CD4-positive, alpha-beta T cell treated with Interleukin-12 subunit alpha and Interleukin-12 subunit beta, for 1 hour (primary cell): ENCODE data around the gene SHLD2.
"Not testable (repeated sequence)": the region's sequence is repeated elsewhere in the genome, so short reads cannot be mapped to it uniquely, and the experiment has no call there.

Experiments used
- DNase-seq: peaks from one replicate; pipeline ENCODE4 v3.0.0-alpha.2; 2020

Gene SHLD2

DNA sequence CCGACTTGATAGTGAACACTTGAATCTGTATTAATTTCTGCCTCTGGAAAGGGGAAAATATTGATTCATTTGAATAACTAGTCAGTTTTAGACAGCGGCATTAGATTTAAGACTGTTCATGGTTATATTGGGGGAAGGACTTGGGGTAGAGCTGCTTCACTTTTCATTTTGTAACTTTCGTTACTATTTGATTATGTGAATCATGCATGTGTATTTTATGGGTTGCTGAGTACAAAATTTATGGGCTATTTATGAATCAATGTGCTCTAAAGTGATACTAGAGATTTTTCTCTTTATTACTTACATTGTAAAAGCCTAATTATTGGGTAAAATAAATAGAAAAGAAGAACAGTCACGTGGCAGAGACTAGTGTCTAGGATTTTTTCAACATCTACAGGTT is 5.3 kb upstream of the SHLD2 start:
- no peak for DNase-seq

DNA sequence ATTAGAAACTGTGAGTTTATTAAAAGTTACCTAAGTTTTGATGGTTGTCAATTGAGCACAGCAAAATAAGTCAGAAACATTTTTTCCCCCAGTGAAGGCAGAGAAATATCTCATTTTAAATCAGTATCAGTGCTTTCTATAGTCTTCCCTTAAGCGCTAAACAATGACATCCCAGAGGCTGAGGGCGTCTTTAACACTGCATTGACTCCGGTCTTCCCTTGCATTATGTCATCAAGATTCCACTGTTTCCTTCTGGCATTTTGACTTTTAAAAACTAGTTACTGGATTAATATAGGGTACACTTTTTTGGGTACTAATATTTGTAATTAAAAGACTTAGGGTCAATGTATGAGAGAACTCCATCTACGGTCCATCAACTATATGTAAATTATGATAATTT is 4.2 kb upstream of the SHLD2 start:
- DNase-seq = no peak

DNA sequence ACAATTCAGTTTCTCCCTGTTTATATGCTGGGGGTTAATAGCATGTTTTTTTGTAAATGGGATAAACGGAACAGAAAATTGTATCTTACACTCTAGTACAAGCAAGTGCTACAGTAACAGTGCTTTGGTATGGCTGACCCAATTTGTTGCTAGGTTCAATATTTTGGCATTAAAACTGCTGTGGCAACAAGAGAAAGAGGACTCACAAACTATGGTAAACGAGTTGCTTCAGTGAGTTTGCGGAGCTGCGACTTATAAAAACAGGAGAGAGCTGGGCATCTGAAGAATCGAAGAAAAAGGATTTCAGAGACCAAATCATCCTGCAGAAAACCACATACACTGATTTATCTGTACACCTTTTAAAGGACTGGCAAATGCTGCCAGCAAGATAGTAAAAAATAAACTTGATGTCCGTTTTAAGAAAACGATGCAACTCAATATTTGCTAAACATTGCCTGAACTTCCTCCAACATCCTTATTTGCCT is 2.6 kb upstream of the SHLD2 start:
- peak; percentile 40 for DNase-seq

DNA sequence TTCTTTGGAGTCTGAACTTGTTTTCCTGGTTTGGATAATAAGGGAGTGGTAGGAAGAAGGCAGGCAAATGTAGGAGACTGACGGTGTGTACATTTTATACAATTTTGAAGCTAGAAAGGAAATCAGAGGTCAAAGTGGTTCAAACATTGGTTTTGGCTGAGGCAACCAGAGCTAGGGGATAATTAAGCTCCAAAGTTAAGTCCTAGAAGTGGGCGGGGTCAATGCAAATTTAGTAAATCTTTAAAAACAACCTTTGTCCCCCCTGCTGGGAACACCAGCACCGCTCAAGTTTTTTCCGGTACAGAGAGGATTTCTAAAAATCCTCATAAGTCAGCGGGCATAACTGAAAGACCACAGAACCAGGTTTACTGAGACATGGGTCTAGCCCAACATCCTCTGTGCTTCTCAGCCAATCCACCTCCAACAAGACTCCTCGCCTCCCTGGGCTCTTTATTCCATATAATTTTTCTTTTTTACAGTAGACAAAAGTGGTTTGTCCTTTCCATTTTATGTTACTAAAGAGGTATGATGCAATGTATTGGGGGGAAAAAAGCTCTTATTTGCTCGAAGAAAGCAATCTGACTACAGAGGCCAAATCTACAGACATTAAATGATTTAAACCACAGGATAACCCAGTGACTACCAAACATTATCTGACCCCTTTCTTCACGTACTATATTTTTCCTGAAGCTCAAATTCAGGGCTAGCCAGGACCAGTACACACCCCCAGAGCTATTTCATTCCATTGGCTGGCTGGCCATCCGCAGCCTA is 2.0 kb upstream of the SHLD2 start:
- DNase-seq = peak; percentile 55

DNA sequence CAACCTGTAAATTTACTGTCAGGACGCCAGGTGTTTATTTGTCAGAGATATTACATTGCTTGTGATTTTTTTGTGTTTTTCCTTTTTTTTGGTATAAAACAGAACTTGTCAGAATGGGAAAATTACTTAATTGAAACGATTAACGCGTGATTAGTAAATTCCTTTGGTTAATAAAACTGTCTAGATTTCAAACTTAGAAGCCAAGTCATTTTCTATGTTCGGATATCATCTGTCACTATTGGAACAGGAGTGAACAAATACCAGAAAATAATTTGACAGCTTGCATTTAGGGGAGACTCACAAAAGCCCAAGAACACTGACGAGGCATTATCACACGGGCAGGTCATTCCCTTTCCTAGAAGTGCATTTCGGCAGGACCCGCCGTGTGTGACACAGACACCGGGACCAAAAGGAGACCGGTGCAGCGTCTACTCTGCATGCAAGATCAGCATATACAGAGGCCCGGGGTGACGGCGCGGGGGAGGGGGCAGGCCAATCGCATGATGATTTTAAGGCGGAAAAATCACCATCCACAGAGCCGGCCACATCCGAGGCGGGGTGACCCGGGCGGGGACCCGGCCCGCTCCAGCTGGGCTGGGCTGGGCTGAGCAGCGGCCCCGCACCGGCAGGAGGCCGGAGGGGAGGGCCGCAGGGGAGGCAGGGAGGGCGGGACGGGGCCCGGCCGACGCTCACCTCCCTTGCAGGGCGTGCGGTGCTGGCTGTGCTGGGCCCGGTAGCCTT is 1.2 kb upstream of the SHLD2 start:
- DNase-seq = peak; percentile 68

DNA sequence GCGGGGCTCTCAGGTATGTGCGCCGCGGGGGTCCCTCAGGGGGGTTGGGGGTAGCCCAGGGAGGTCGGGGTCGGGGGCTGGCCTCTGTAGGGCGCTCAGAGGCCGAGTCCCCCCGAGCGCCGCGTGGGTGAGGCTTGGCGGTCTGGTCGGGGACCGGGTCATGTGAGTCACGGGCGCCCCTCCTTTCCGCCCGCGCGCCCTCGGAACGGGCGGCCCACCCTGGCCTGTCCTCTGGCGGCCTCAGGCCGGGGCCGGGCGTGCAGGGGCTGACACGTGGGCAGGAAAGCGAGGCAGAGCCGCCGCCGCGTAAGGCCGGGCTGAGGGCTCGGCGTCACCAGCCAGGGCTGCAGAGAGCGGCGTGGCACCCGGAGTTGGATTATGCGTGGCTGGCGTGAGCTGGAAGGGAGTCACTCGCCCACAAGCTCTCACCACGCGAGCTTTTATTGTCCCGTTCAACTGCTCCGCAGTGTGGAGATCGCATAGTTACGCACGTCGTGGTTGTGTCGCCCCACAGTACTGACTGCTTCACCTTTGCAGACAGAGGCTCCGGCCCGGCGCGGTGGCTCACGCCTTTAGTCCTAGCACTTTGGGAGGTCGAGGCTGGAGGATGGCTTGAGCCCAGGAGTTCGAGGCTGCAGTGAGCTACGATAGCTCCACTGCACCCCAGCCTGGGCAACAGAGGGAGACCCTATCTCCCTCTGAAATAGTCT is 385 bp downstream of the SHLD2 start:
- DNase-seq = peak; percentile 82

DNA sequence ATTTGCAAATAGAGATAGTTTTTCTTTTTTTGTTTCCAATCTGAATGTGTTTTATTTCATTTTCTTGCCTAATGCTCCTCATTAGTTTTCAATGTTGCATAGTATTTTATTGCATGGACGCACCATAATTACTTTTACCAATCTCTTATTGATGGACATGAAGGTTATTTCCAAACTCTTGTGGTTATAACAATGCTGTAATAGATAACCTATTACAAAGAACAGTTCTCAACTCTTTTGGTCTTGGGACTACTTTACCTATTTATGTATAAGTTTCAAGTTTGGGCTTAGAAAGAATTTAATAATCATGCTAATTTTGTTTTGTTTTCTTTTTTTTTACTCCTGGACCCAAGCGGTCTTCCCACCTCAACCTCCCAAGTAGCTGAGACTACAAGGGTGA is 7.0 kb downstream of the SHLD2 start:
- DNase-seq = no peak

DNA sequence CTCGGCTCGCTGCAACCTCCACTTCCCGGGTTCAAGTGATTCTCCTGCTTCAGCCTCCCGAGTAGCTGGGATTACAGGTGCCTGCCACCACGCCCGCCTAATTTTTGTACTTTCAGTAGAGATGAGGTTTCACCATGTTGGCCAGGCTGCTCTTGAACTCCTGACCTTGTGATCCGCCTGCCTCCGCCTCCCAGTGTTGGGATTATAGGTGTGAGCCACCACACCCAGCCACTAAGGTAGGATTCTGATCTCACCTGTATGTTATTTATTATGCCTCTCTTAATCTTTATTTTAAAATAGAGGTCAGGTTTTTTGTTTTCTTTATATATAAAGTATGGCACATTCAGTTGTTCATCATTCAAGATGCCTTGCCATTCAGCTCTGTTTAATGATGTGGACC is 9.7 kb downstream of the SHLD2 start:
- not testable (repeated sequence) for DNase-seq

DNA sequence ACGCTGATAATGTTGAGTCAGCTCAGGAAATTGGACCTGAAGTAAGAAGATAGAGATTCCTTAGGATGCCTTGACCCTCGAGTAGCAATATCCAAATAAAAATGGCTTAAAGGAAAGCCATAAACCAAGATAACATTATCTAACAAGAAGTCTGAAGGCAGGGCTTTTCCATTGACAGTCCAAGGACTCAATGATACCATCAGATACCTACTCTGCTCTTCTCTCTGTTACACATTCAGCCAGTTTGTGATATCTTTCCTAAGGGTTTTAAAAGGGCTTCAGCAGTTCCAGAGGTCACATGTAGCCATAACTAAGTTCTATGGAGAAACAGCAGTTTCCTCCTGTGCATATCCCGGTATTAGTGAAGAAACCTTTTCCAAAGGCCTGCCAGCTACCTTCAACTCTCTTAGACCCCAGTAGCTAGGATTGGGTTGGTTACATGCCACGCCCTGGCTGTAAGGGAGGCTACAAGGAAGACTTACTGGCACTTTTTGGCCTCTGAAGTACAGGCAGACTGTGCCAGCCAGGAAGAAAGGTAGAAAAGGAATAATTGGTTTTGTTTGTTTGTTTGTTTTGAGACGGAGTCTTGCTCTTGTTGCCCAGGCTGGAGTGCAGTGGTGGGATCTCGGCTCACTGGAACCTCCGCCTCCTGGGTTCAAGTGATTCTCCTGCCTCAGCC is 10.6 kb downstream of the SHLD2 start:
- DNase-seq = no peak

DNA sequence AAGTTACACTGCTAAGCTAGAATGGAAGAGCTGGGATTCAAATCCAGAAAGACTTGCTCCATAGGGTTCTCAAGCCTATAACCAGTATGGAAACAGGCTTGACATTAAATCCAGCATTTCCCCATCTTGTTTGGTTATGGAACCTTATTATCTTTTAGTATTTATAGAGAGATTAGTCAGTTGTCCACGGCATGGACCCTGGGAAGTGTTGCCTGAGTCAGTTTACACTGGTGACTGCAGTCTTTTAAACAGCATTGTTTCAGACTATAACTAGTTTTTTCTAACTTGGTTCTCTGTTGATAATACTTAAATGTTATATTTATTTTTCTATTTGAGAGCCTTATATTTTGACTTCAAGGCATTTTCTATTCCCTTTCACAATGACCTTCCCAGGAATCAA is 23.1 kb downstream of the SHLD2 start:
- not testable (repeated sequence) for DNase-seq

DNA sequence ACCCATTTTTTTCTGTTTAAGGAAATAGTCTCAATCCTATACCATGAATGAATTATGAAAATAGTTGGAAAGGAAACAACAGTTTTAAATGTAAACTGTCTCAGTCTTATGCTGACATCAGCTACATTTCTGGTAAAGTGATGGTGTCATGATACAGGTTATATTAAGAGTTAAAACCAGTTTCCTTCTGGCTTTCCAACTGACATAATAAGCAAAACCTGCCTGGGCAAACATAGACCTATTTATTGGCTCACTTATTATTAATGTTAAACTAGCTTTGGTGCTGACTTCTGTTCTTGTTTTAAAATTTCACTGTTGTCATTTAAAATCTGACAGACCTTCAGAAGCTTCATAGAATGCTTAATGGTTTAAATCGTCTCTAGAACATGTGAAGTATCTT is 24.0 kb downstream of the SHLD2 start:
- DNase-seq = not testable (repeated sequence)

DNA sequence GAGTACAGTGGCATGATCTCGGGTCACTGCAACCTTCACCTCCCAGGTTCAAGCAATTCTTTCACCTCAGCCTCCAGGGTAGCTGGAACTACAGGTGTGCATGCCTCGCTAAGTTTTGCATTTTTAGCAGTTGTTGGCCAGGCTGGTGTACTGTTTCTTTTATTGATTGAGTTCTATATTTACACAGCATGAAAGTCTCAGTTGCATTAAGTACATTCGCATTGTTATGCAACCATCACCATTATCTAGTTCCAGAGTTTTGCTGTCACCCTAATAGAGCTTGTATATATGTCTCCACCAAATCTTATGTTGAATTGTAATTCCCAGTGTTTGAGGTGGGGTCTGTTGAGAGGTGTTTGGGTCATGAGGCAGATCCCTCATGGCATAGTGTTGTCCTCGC is 28.3 kb downstream of the SHLD2 start:
- not testable (repeated sequence) for DNase-seq

DNA sequence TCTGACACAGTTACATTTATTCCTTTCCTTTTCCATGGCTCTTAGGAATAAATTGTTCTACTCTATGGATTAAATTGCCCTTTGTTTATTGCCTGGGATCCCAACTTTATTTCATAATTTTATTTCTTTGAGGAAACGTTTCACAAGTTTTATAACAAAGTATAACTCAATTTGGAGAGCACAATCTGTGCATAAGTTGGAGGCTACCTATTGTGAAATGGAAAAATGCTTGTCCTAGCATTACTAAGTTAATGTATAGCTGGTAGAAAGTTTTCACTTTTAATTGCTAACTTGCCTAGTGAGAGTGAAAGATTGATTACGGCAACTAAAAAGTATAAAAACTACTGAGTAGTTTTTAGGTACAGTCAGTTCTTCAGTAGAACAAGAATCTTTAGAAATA is 32.0 kb downstream of the SHLD2 start:
- not testable (repeated sequence) for DNase-seq

DNA sequence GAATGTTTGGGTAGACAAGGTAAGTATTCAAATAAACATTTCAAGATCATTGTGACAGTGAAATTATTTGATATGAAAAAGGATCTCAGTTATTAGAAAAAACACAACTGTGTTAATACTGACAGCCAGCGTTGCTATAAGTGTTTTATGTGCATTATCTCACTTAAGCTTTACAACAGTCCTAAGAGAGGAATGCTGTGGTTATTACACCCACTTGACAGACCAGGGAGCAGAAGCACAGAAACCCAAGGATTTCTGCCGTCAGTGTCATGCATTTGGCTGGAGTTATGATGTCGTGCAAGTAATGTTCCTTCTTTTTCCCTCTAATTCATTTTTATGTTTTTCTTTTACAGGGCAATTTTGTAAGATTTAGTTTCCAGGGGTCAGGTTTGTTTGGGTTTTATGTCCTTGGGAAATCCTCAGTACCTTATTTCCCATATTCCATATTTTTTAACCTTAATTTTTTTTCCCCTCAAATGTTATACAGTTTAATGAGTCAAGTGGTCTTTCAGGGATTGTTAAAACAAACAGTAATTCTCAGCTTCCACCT is 32.7 kb downstream of the SHLD2 start:
- DNase-seq = not testable (repeated sequence)

DNA sequence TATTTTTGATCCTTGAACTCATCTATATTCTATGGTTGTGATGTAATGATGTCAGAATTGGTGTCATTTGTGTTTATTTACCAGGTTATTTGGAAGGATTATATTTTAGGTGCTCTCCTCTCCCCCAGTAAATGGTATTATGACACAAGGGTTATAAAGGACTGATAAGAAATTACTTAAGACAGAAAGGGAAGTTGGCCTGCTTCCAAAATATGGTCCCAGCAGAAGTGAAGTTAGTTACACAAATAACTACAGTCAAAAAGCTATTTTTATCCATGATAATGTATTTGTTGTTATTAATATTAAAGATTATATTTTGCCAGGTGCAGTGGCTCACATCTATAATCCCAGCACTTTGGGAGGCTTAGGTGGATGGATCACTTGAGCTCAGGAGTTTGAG is 37.2 kb downstream of the SHLD2 start:
- not testable (repeated sequence) for DNase-seq

DNA sequence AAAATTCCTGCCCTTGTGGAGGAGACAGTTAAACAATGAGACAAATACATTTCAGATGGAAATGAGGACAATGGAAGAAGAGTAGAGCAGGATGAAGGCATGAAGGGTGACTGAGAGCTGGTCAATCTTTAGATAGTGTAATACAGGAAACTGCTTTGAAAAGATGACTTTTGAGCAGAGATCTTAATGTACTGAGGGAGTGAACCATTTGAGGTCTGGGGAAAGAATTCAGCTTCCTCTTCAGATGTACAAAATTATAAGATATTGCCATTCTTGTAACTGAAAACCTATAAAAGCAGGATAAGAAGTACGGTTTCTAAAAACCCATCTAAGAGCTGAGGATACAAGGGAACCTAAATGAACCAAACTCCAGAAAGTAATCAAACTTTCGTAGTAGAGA is 38.9 kb downstream of the SHLD2 start:
- DNase-seq = not testable (repeated sequence)

DNA sequence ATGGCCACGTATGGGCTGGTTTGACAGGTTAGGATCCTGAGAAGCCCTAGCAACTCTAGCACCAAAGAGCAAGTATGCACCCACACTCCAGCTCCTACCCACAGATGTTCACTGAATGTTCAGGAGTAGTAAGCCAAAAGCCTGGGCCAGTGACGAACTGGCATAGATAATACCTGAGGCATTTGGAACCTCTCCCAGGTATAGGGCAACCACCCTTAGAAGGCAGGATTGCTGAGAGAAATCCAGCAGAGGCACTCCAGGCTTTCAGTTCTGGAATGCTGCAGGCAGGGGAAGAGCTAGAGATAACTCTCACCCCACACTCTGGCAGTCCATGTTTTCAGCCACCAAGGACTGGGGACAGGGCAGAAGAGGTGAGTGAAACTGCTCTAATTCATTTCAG is 39.4 kb downstream of the SHLD2 start:
- not testable (repeated sequence) for DNase-seq

DNA sequence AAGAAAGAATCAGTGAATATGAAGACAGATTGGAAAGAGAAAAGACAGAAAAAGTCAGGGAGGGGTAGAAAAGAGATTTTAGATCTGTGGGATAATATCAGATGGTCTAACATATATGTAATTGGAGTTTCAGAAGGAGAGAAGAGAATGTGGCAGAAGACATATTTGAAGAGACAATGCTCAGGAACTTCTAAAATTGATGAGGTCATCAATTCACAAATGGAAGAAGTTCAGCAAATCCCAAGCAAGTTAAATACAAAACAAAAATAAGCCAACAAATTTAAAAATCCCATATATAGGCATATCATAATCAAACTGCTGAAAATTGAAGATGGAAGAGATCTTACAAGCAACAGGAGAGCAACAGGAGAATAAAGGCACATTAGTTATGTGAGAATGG is 42.5 kb downstream of the SHLD2 start:
- DNase-seq = not testable (repeated sequence)

DNA sequence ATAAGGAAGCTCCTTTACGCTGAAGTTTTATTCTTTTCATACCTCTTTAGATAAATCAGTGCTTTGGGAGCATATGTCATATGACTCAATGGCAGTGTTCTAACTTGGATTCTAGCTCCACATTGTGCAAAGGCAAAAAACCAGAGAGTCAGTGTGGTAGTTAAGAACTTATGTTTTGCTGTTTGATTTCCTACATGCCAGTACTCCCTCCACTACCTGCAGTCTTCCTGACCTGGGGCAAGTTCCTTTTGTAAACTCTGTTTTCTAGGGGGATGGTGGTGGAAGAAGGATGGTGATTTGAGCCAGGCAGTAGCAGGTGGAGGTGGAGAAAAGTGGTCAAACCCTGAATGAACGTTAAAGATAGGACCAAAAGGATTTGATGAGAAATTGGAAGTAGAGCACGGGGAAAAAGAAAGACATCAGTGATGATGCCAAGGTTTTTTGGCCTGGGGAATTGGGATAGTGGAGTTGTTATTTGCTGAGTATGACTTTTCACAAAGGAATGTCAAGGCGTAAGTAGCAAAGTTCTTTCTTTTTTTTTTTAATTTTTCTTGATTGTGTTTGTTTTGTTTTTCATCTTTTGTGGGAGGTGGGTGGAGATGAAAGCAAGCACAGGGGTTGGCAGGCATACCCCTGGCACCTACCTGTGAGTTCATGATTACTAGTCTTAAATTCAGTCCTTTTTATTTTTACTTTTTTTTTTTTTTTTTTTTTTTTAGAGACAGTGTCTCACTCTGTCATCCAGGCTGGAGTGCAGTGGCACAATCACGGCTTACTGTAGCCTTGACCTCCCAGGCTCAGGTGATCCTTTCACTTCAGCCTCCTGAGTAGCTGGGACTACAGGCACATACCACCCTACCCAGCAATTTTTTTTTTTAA is 47.5 kb downstream of the SHLD2 start:
- DNase-seq = not testable (repeated sequence)

DNA sequence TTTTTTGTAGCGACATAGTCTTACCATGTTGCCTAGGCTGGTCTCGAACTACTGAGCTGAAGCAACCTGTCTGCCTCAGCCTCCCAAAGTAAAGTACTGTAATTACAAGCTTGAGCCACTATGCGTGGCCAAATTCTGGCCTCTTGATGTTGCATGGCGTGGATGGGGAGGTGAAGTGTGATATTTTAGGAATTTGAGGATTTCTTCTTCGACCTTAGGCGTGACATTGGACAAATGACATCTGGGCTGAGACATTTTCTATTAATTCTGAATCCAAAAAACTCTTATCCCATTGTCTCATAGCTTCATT is 48.1 kb downstream of the SHLD2 start:
- not testable (repeated sequence) for DNase-seq

DNA sequence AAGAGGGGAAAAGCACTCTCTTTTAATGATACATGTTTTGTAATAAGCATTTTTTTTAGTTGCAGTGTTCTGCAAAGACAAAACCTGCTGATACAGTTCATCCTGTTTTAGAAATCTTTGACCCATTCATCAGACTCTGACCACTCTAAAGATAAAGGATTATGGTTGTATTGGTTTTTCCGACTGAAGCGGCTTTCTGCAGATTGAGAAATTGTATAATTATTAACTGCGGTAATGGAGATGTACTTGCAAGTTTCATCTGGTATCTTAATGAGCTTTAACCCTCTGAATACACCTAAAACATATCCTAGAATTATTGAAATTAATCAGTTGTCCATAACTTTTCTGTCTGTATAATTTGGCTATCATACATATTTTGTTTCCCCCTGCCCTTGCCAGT is 50.6 kb downstream of the SHLD2 start:
- DNase-seq = not testable (repeated sequence)
